Measurements from ENCODE around the gene CHRNA7.

The CHRNA7 gene

GRCh38 chr15:32104061-32104995 lies 74.0 kb downstream of the CHRNA7 start:
- 76% methylated on average over 18 of the region's 18 CpGs for WGBS, 2 experiments
- Histone ChIP-seq H3K27ac (ENCODE audit: insufficient read depth, low read depth, low read length, poor library complexity, severe bottlenecking) (no peak overlapping the region), H3K9me3 (ENCODE audit: control insufficient read depth, low read length) (no peaks in the 10 kb centered on the region), H3K36me3 (ENCODE audit: control insufficient read depth, insufficient read depth, low read length) (no peaks in the 10 kb centered on the region), H3K4me3 (ENCODE audit: insufficient read depth, low read depth, low read length) (no peak overlapping the region), H3K4me1 (ENCODE audit: control insufficient read depth, insufficient read depth, low read length) (peaks cover 4% of the 10 kb centered on the region), H3K27me3 (ENCODE audit: control insufficient read depth, insufficient read depth, low read length, poor library complexity, severe bottlenecking) (no peaks in the 10 kb centered on the region)

GRCh38 chr15:32105258-32106241 lies 75.2 kb downstream of the CHRNA7 start:
- no peak overlapping the region for H3K27ac ChIP-seq (ENCODE audit: insufficient read depth, low read depth, low read length, poor library complexity, severe bottlenecking)
- no peak overlapping the region for H3K4me3 ChIP-seq (ENCODE audit: insufficient read depth, low read depth, low read length)
- H3K27me3 ChIP-seq (ENCODE audit: control insufficient read depth, insufficient read depth, low read length, poor library complexity, severe bottlenecking), result no peaks in the 10 kb centered on the region
- no peaks in the 10 kb centered on the region for H3K9me3 ChIP-seq (ENCODE audit: control insufficient read depth, low read length)
- 89 to 92% methylated on average over 11 of the region's 11 CpGs for WGBS, 2 experiments
- H3K36me3 ChIP-seq (ENCODE audit: control insufficient read depth, insufficient read depth, low read length), result no peaks in the 10 kb centered on the region
- H3K4me1 ChIP-seq (ENCODE audit: control insufficient read depth, insufficient read depth, low read length), result peaks cover 4% of the 10 kb centered on the region

- no peak overlapping the region for H3K27ac ChIP-seq (ENCODE audit: insufficient read depth, low read depth, low read length, poor library complexity, severe bottlenecking)
- H3K27me3 ChIP-seq (ENCODE audit: control insufficient read depth, insufficient read depth, low read length, poor library complexity, severe bottlenecking), result no peaks in the 10 kb centered on the region
- no peaks in the 10 kb centered on the region for H3K36me3 ChIP-seq (ENCODE audit: control insufficient read depth, insufficient read depth, low read length)
- H3K9me3 ChIP-seq (ENCODE audit: control insufficient read depth, low read length), result no peaks in the 10 kb centered on the region
- H3K4me3 ChIP-seq (ENCODE audit: insufficient read depth, low read depth, low read length), result no peak overlapping the region
- 88 to 92% methylated on average over 10 of the region's 10 CpGs for WGBS, 2 experiments
- H3K4me1 ChIP-seq (ENCODE audit: control insufficient read depth, insufficient read depth, low read length), result peaks cover 4% of the 10 kb centered on the region
Observed at GRCh38 chr15:32106401-32107381, 76.4 kb downstream of the CHRNA7 start.

GRCh38 chr15:32107477-32108080 lies 77.3 kb downstream of the CHRNA7 start:
- WGBS, 2 experiments, result 87 to 92% methylated on average over 13 of the region's 13 CpGs
- Histone ChIP-seq H3K36me3 (ENCODE audit: control insufficient read depth, insufficient read depth, low read length) (no peaks in the 10 kb centered on the region), H3K27me3 (ENCODE audit: control insufficient read depth, insufficient read depth, low read length, poor library complexity, severe bottlenecking) (no peaks in the 10 kb centered on the region), H3K4me1 (ENCODE audit: control insufficient read depth, insufficient read depth, low read length) (peaks cover 4% of the 10 kb centered on the region), H3K4me3 (ENCODE audit: insufficient read depth, low read depth, low read length) (no peak overlapping the region), H3K27ac (ENCODE audit: insufficient read depth, low read depth, low read length, poor library complexity, severe bottlenecking) (no peak overlapping the region), H3K9me3 (ENCODE audit: control insufficient read depth, low read length) (no peaks in the 10 kb centered on the region)

- no peaks in the 10 kb centered on the region for H3K9me3 ChIP-seq (ENCODE audit: control insufficient read depth, low read length)
- no peak overlapping the region for H3K4me3 ChIP-seq (ENCODE audit: insufficient read depth, low read depth, low read length)
- H3K27ac ChIP-seq (ENCODE audit: insufficient read depth, low read depth, low read length, poor library complexity, severe bottlenecking), result no peak overlapping the region
- H3K36me3 ChIP-seq (ENCODE audit: control insufficient read depth, insufficient read depth, low read length), result no peaks in the 10 kb centered on the region
- peaks cover 4% of the 10 kb centered on the region for H3K4me1 ChIP-seq (ENCODE audit: control insufficient read depth, insufficient read depth, low read length)
- no peaks in the 10 kb centered on the region for H3K27me3 ChIP-seq (ENCODE audit: control insufficient read depth, insufficient read depth, low read length, poor library complexity, severe bottlenecking)
- WGBS, 2 experiments, result 93 to 94% methylated on average over 5 of the region's 5 CpGs
Observed at GRCh38 chr15:32108661-32109060, 78.3 kb downstream of the CHRNA7 start.

- no peaks in the 10 kb centered on the region for H3K36me3 ChIP-seq (ENCODE audit: control insufficient read depth, insufficient read depth, low read length)
- no peak overlapping the region for H3K27ac ChIP-seq (ENCODE audit: insufficient read depth, low read depth, low read length, poor library complexity, severe bottlenecking)
- no peaks in the 10 kb centered on the region for H3K4me1 ChIP-seq (ENCODE audit: control insufficient read depth, insufficient read depth, low read length)
- no peak overlapping the region for H3K4me3 ChIP-seq (ENCODE audit: insufficient read depth, low read depth, low read length)
- 93 to 96% methylated on average over 8 of the region's 8 CpGs for WGBS, 2 experiments
- no peaks in the 10 kb centered on the region for H3K9me3 ChIP-seq (ENCODE audit: control insufficient read depth, low read length)
- H3K27me3 ChIP-seq (ENCODE audit: control insufficient read depth, insufficient read depth, low read length, poor library complexity, severe bottlenecking), result no peaks in the 10 kb centered on the region
Observed at GRCh38 chr15:32112101-32112500, 81.8 kb downstream of the CHRNA7 start.

- H3K4me1 ChIP-seq (ENCODE audit: control insufficient read depth, insufficient read depth, low read length), result no peaks in the 10 kb centered on the region
- no peak overlapping the region for H3K4me3 ChIP-seq (ENCODE audit: insufficient read depth, low read depth, low read length)
- no peaks in the 10 kb centered on the region for H3K27me3 ChIP-seq (ENCODE audit: control insufficient read depth, insufficient read depth, low read length, poor library complexity, severe bottlenecking)
- no peak overlapping the region for H3K27ac ChIP-seq (ENCODE audit: insufficient read depth, low read depth, low read length, poor library complexity, severe bottlenecking)
- no peaks in the 10 kb centered on the region for H3K9me3 ChIP-seq (ENCODE audit: control insufficient read depth, low read length)
- no peaks in the 10 kb centered on the region for H3K36me3 ChIP-seq (ENCODE audit: control insufficient read depth, insufficient read depth, low read length)
- 94 to 96% methylated on average over 8 of the region's 8 CpGs for WGBS, 2 experiments
Observed at GRCh38 chr15:32113224-32113623, 82.9 kb downstream of the CHRNA7 start.

- Histone ChIP-seq H3K4me3 (ENCODE audit: insufficient read depth, low read depth, low read length) (no peak overlapping the region), H3K4me1 (ENCODE audit: control insufficient read depth, insufficient read depth, low read length) (no peaks in the 10 kb centered on the region), H3K27ac (ENCODE audit: insufficient read depth, low read depth, low read length, poor library complexity, severe bottlenecking) (no peak overlapping the region), H3K36me3 (ENCODE audit: control insufficient read depth, insufficient read depth, low read length) (no peaks in the 10 kb centered on the region), H3K27me3 (ENCODE audit: control insufficient read depth, insufficient read depth, low read length, poor library complexity, severe bottlenecking) (no peaks in the 10 kb centered on the region), H3K9me3 (ENCODE audit: control insufficient read depth, low read length) (no peaks in the 10 kb centered on the region)
- 72 to 73% methylated on average over 4 of the region's 4 CpGs for WGBS, 2 experiments
Observed at GRCh38 chr15:32117122-32117521, 86.8 kb downstream of the CHRNA7 start.

GRCh38 chr15:32119286-32119685 lies 89.0 kb downstream of the CHRNA7 start:
- 83 to 90% methylated on average over 2 to 3 of the region's 3 CpGs for WGBS, 2 experiments
- H3K36me3 ChIP-seq (ENCODE audit: control insufficient read depth, insufficient read depth, low read length), result no peaks in the 10 kb centered on the region

More at GRCh38 chr15:32119286-32119685, 89.0 kb downstream of the CHRNA7 start:
- Histone ChIP-seq H3K4me3 (ENCODE audit: insufficient read depth, low read depth, low read length) (no peak overlapping the region), H3K4me1 (ENCODE audit: control insufficient read depth, insufficient read depth, low read length) (no peaks in the 10 kb centered on the region), H3K27me3 (ENCODE audit: control insufficient read depth, insufficient read depth, low read length, poor library complexity, severe bottlenecking) (no peaks in the 10 kb centered on the region), H3K27ac (ENCODE audit: insufficient read depth, low read depth, low read length, poor library complexity, severe bottlenecking) (no peak overlapping the region), H3K9me3 (ENCODE audit: control insufficient read depth, low read length) (no peaks in the 10 kb centered on the region)
